K562 (cell line): ENCODE measurements around the gene IFI30. TPM values are rescaled to one million over a fixed set of nuclear protein-coding genes. Genes with fewer than 3 reads are reported as not detected.
A peak's percentile ranks its signal among the peaks of the same experiment; 100 is the strongest.

Experiments
- ATF2 ChIP-seq: sonication (generic); formaldehyde crosslinking; IDR thresholded peaks from 2 replicates; pipeline ENCODE4 v1.8.1; 2022; ENCODE audit warnings: missing genetic modification reagents
- ATF6 ChIP-seq: sonication (generic); formaldehyde crosslinking; IDR thresholded peaks from 2 replicates; pipeline ENCODE4 v1.4.0; 2020; ENCODE audit warnings: mild to moderate bottlenecking, missing genetic modification reagents
- FOS ChIP-seq: IDR thresholded peaks from 3 replicates; pipeline ENCODE4 v1.6.1; 2011; ENCODE audit not compliant: insufficient read length; ENCODE audit errors: extremely low read depth
- FOXP1 ChIP-seq: sonication (generic); formaldehyde crosslinking; IDR thresholded peaks from 2 replicates; pipeline ENCODE4 v1.8.0; 2022; ENCODE audit warnings: mild to moderate bottlenecking, missing genetic modification reagents
- GABPA ChIP-seq: fragments of 200-800 bp; sonication (Bioruptor generic); conservative IDR thresholded peaks from 2 replicates; pipeline ENCODE4 v1.6.1; 2016; ENCODE audit warnings: low read depth, missing genetic modification characterization, missing compliant biosample characterization
- GTF2A2 ChIP-seq: IDR thresholded peaks from 2 replicates; pipeline ENCODE4 v1.6.1; 2016; ENCODE audit warnings: mild to moderate bottlenecking, missing genetic modification characterization, missing compliant biosample characterization
- HSF4 ChIP-seq: fragments of 250-450 bp; sonication (Bioruptor Pico); IDR thresholded peaks from 2 replicates; pipeline ENCODE4 v2.1.2; 2022; ENCODE audit warnings: mild to moderate bottlenecking, moderate library complexity, borderline replicate concordance
- LCOR ChIP-seq: sonication (generic); formaldehyde crosslinking; IDR thresholded peaks from 2 replicates; pipeline ENCODE4 v1.8.0; 2022; ENCODE audit warnings: mild to moderate bottlenecking, missing genetic modification reagents
- MCM5 ChIP-seq: fragments of 450-650 bp; IDR thresholded peaks from 2 replicates; pipeline ENCODE4 v1.6.1; 2016; ENCODE audit warnings: low read depth
- MLLT1 ChIP-seq, 2 experiments: fragments of 450-650 bp; IDR thresholded peaks; 2 replicates each; pipeline ENCODE4 v1.6.1; 2016
- NR2C1 ChIP-seq, 2 experiments: fragments of 450-650 bp; IDR thresholded peaks; 2 replicates each; pipeline ENCODE4 v1.6.1; 2017; ENCODE audit warnings: mild to moderate bottlenecking in 2 of 2, antibody characterized with exemption in 1 of 2, inconsistent platforms in 1 of 2, missing compliant biosample characterization in 1 of 2, missing genetic modification characterization in 1 of 2
- POLR2B ChIP-seq: fragments of 450-650 bp; IDR thresholded peaks from 2 replicates; pipeline ENCODE4 v1.6.1; 2018; ENCODE audit warnings: low read depth; ENCODE audit not compliant: partially characterized antibody
- RBM22 ChIP-seq: fragments of 200-400 bp; formaldehyde crosslinking; IDR thresholded peaks from 2 replicates; pipeline ENCODE4 v1.6.1; 2018; ENCODE audit warnings: low read length, low read depth; ENCODE audit not compliant: poor library complexity, severe bottlenecking
- SMARCB1 ChIP-seq: IDR thresholded peaks from 2 replicates; pipeline ENCODE4 v1.6.1; 2011; ENCODE audit warnings: improper control_type of control experiment, low read depth; ENCODE audit not compliant: insufficient read length
- TAF15 ChIP-seq: fragments of 200-400 bp; formaldehyde crosslinking; IDR thresholded peaks from 2 replicates; pipeline ENCODE4 v1.6.1; 2017; ENCODE audit warnings: mild to moderate bottlenecking, low read depth, low read length, moderate library complexity
- TFAP4 ChIP-seq: sonication (generic); formaldehyde crosslinking; IDR thresholded peaks from 2 replicates; pipeline ENCODE4 v1.8.0; 2022; ENCODE audit warnings: missing genetic modification reagents, mild to moderate bottlenecking, moderate library complexity, borderline replicate concordance
- THAP12 ChIP-seq: fragments of 250-450 bp; sonication (Bioruptor Pico); IDR thresholded peaks from 2 replicates; pipeline ENCODE4 v1.9.0; 2021; ENCODE audit warnings: mild to moderate bottlenecking, inconsistent platforms
- ZNF133 ChIP-seq: fragments of 250-450 bp; sonication (Bioruptor Pico); IDR thresholded peaks from 2 replicates; pipeline ENCODE4 v1.4.0; 2020; ENCODE audit warnings: mild to moderate bottlenecking
- ZNF165 ChIP-seq: fragments of 250-450 bp; sonication (Bioruptor Pico); IDR thresholded peaks from 2 replicates; pipeline ENCODE4 v1.4.0; 2020; ENCODE audit warnings: borderline replicate concordance
- ZNF239 ChIP-seq: fragments of 250-450 bp; sonication (Bioruptor Pico); IDR thresholded peaks from 2 replicates; pipeline ENCODE4 v1.4.0; 2020; ENCODE audit warnings: mild to moderate bottlenecking
- ZNF316 ChIP-seq: fragments of 450-650 bp; IDR thresholded peaks from 2 replicates; pipeline ENCODE4 v1.6.1; 2016
- ZNF668 ChIP-seq: fragments of 250-450 bp; sonication (Bioruptor Pico); IDR thresholded peaks from 2 replicates; pipeline ENCODE4 v1.8.0; 2022; ENCODE audit warnings: mild to moderate bottlenecking, inconsistent platforms
- polyA plus RNA-seq, 8 experiments: library from polyadenylated mRNA; depleted of rRNA in 4 of 8; stranded (reverse) in 5 of 8; unstranded in 3 of 8; fragments of >200 nt; fragmentation: Nextera tagmentation in 2 of 8; fragmentation: Illumina TruSeq in 1 of 8; extraction: Ambion mirVana in 2 of 8; extraction: Trizol in 1 of 8; gene quantifications; 2 replicates each; pipeline versions ENCODE4 v1.2.1 to v1.2.3, GENCODE V29; 2011 to 2014; ENCODE audit warnings: inconsistent platforms in 1 of 8, missing spikeins in 1 of 8
- total RNA-seq, 7 experiments: library from RNA; depleted of rRNA in 6 of 7; stranded (reverse); fragments of >200 nt in 6 of 7; fragmentation: Illumina TruSeq in 2 of 7; extraction: Trizol in 2 of 7; gene quantifications; 2 replicates each; pipeline versions ENCODE4 v1.2.1 to v1.2.3, GENCODE V29; 2011 to 2021; ENCODE audit warnings: low replicate concordance in 1 of 7

IFI30 gene
- total and polyA plus RNA-seq, 9 of the 15 experiments (the other 6 are each of a cell fraction or from before 2014, with no cell fraction given): 63.7 to 430 (median 109) TPM

GRCh38 chr19:18152442-18152816 lies 21.2 kb upstream of the IFI30 start (continued):
- no peak for TF ChIP-seq THAP12 (CRISPR knock-in tag)
- no peak for TF ChIP-seq ZNF668 (CRISPR knock-in tag)
- peak; percentile 88 for TF ChIP-seq GABPA (tag)
- TF ChIP-seq POLR2B: peak; percentile 55
- TF ChIP-seq ZNF133 (CRISPR knock-in tag): no peak
- no peak for TF ChIP-seq FOS
- no peak for TF ChIP-seq TAF15
- TF ChIP-seq ATF6 (CRISPR knock-in tag): 0 out of 2 replicates have a peak, but pooled peaks have one; percentile 27
- no peak for TF ChIP-seq SMARCB1
- no peak for TF ChIP-seq FOXP1
- TF ChIP-seq ZNF316: no peak
- peak; percentile 86 for TF ChIP-seq TFAP4
- 0 out of 2 replicates have a peak, but pooled peaks have one; percentile 15 for TF ChIP-seq ZNF239 (CRISPR knock-in tag)
- no peak for TF ChIP-seq HSF4
- no peak for TF ChIP-seq ZNF165 (CRISPR knock-in tag)
- no peak for TF ChIP-seq GTF2A2 (tag)
- no peak for TF ChIP-seq RBM22
- TF ChIP-seq NR2C1 (IDR thresholded peaks at IDR 0.05): no peak
- TF ChIP-seq NR2C1 (tag; IDR thresholded peaks at IDR 0.05): peak; percentile 8
- no peak for TF ChIP-seq ATF2 (CRISPR knock-in tag)
- no peak for TF ChIP-seq MCM5
- 0 out of 2 replicates have a peak, but pooled peaks have one; percentile 68 for TF ChIP-seq LCOR
- no peak; a peak in 1 of 4 replicates for TF ChIP-seq MLLT1 (IDR thresholded peaks at IDR 0.05)
